Mammary epithelial cell (primary cell): Measurements from ENCODE around the gene CNIH3.

ENCODE experiments used
- EZH2 ChIP-seq: IDR thresholded peaks from 2 replicates; pipeline ENCODE4 v1.6.1; 2012; ENCODE audit warnings: low read length, inconsistent platforms, borderline replicate concordance
- TF ChIP-seq, protein P1 (sequence below), 2 donors: IDR thresholded peaks in 1 of 2; conservative IDR thresholded peaks in 1 of 2; 2 replicates each; pipeline ENCODE4 v1.5.1; 2011 to 2012; ENCODE audit warnings: inconsistent platforms in 2 of 2, low read length in 2 of 2, mild to moderate bottlenecking in 2 of 2, control low read depth in 1 of 2, low read depth in 1 of 2; ENCODE audit not compliant: insufficient read depth in 1 of 2; ENCODE audit errors: extremely low read depth in 1 of 2

- no peak for TF ChIP-seq EZH2
- TF ChIP-seq, protein P1, sequence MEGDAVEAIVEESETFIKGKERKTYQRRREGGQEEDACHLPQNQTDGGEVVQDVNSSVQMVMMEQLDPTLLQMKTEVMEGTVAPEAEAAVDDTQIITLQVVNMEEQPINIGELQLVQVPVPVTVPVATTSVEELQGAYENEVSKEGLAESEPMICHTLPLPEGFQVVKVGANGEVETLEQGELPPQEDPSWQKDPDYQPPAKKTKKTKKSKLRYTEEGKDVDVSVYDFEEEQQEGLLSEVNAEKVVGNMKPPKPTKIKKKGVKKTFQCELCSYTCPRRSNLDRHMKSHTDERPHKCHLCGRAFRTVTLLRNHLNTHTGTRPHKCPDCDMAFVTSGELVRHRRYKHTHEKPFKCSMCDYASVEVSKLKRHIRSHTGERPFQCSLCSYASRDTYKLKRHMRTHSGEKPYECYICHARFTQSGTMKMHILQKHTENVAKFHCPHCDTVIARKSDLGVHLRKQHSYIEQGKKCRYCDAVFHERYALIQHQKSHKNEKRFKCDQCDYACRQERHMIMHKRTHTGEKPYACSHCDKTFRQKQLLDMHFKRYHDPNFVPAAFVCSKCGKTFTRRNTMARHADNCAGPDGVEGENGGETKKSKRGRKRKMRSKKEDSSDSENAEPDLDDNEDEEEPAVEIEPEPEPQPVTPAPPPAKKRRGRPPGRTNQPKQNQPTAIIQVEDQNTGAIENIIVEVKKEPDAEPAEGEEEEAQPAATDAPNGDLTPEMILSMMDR (conservative IDR thresholded peaks at IDR 0.05 in 1 of 2, IDR thresholded peaks at IDR 0.05 in 1 of 2; ENCODE audit: extremely low read depth in 1 of 2, insufficient read depth in 1 of 2, low read depth in 1 of 2, low read length in 2 of 2), result no peak
These were observed 24.5 kb downstream of the CNIH3 start for GRCh38 chr1:224640587-224640986.
